GM12878 (cell line): Measurements from ENCODE around the gene IFNG-AS1. TPM values are rescaled to one million over a fixed set of nuclear protein-coding genes. Genes with fewer than 3 reads are reported as not detected.

Source experiments
- ATAC-seq: fragments of 200-7000 bp; cut with Tn5 transposase; 3 replicates; pipeline ENCODE4 v1.9.1; 2020; ENCODE audit warnings: mild to moderate bottlenecking, moderate library complexity
- BruUV-seq: library from RNA; stranded (reverse); fragments of 400-500 nt; replicated peaks from 2 replicates; lab custom pipeline; 2021; lab: Mats Ljungman, UMichigan
- CTCF ChIA-PET: fragments of 300-600 bp; sonication (Branson Sonifier 250); formaldehyde crosslinking; extraction: SDS; loops from one replicate; lab custom pipeline; 2021; ENCODE audit warnings: inconsistent platforms; lab: Yijun Ruan, JAX
- POLR2A ChIA-PET: fragments of 350-600 bp; formaldehyde crosslinking; extraction: SDS; loops from one replicate; lab custom pipeline; 2021; ENCODE audit warnings: inconsistent platforms; lab: Charles Lee
- RAD21 ChIA-PET: fragments of 300-600 bp; sonication (Branson Sonifier 250); formaldehyde crosslinking; loops from one replicate; lab custom pipeline; 2023; ENCODE audit warnings: antibody characterized with exemption; ENCODE audit not compliant: unreplicated experiment; lab: Charles Lee
- SMC1A ChIA-PET: fragments of 300-600 bp; sonication (Branson Sonifier 250); formaldehyde crosslinking; loops from one replicate; lab custom pipeline; 2023; ENCODE audit not compliant: unreplicated experiment, uncharacterized antibody; lab: Charles Lee
- DNase-seq: peaks from one replicate; pipeline ENCODE4 v3.0.0-alpha.2; 2011; ENCODE audit warnings: low read depth, low spot score
- FAIRE-seq: peaks from 3 replicates; lab custom pipeline; 2011; peaks lifted over from hg19 to GRCh38; lab: Jason Lieb, UNC
- H2AFZ ChIP-seq: 2 replicates; pipeline ENCODE4 v1.6.0; 2011; ENCODE audit warnings: low read depth, low read length, control low read depth; ENCODE audit not compliant: control insufficient read depth
- H3K27ac ChIP-seq: 2 replicates; pipeline ENCODE4 v1.5.1; 2011; ENCODE audit warnings: control low read depth; ENCODE audit not compliant: control insufficient read depth, insufficient read depth
- H3K27me3 ChIP-seq, 2 experiments: replicated peaks in 1 of 2; 2 replicates each; pipeline versions ENCODE4 v1.6.0 to v1.6.1; 2011; ENCODE audit warnings: low read length in 1 of 2; ENCODE audit not compliant: control insufficient read depth in 2 of 2, insufficient read depth in 2 of 2
- H3K36me3 ChIP-seq, 2 experiments: 2 replicates each; pipeline ENCODE4 v1.5.1; 2011; ENCODE audit warnings: low read length in 1 of 2; ENCODE audit not compliant: control insufficient read depth in 2 of 2, insufficient read depth in 2 of 2
- H3K4me1 ChIP-seq: 2 replicates; pipeline ENCODE4 v1.6.1; 2011; ENCODE audit warnings: mild to moderate bottlenecking, low read length, moderate library complexity, mixed read lengths; ENCODE audit not compliant: control insufficient read depth, insufficient read depth
- H3K4me2 ChIP-seq: 2 replicates; pipeline ENCODE4 v1.6.0; 2011; ENCODE audit warnings: control low read depth; ENCODE audit not compliant: control insufficient read depth, insufficient read depth
- H3K4me3 ChIP-seq: fragments of 200-600 bp; sonication (generic); 2 replicates; pipeline ENCODE4 v1.5.1; 2016
- H3K79me2 ChIP-seq: 2 replicates; pipeline ENCODE4 v1.6.0; 2011; ENCODE audit warnings: low read length; ENCODE audit not compliant: control insufficient read depth, insufficient read depth
- H3K9ac ChIP-seq: 2 replicates; pipeline ENCODE4 v1.8.0; 2011; ENCODE audit warnings: low read length, control low read depth, mixed read lengths; ENCODE audit not compliant: control insufficient read depth, insufficient read depth
- H3K9me3 ChIP-seq: replicated peaks from 3 replicates; pipeline ENCODE4 v1.5.1; 2011; ENCODE audit warnings: mild to moderate bottlenecking, low read length; ENCODE audit not compliant: control insufficient read depth, insufficient read depth
- H4K20me1 ChIP-seq: 2 replicates; pipeline ENCODE4 v1.6.0; 2011; ENCODE audit not compliant: control insufficient read depth, insufficient read depth
- CEBPB ChIP-seq, 2 experiments: fragments of 150-350 bp in 1 of 2; IDR thresholded peaks; 2 replicates each; pipeline ENCODE4 v1.6.1; 2012 to 2014; ENCODE audit warnings: low read depth in 2 of 2, low read length in 2 of 2, borderline replicate concordance in 1 of 2, inconsistent platforms in 1 of 2
- CHD4 ChIP-seq: fragments of 200-600 bp; sonication (generic); IDR thresholded peaks from 2 replicates; pipeline ENCODE4 v1.6.1; 2016; ENCODE audit warnings: mild to moderate bottlenecking
- POLR2AphosphoS5 ChIP-seq: IDR thresholded peaks from 2 replicates; pipeline ENCODE4 v1.6.1; 2011; ENCODE audit warnings: mild to moderate bottlenecking, low read length, inconsistent platforms
- RAD51 ChIP-seq: fragments of 450-650 bp; IDR thresholded peaks from 2 replicates; pipeline ENCODE4 v1.6.1; 2016; ENCODE audit warnings: moderate library complexity, mild to moderate bottlenecking, inconsistent platforms
- RFX5 ChIP-seq: IDR thresholded peaks from 2 replicates; pipeline ENCODE4 v1.6.1; 2011; ENCODE audit warnings: low read depth, low read length, improper control_type of control experiment
- SMARCA5 ChIP-seq: fragments of 450-650 bp; IDR thresholded peaks from 2 replicates; pipeline ENCODE4 v1.6.1; 2017; ENCODE audit warnings: mild to moderate bottlenecking
- SPI1 ChIP-seq: IDR thresholded peaks from 2 replicates; pipeline ENCODE4 v1.6.1; 2011; ENCODE audit warnings: low read depth, mild to moderate bottlenecking, low read length, moderate library complexity, borderline replicate concordance; ENCODE audit not compliant: insufficient read depth
- TCF7 ChIP-seq: IDR thresholded peaks from 2 replicates; pipeline ENCODE4 v1.6.1; 2014; ENCODE audit warnings: antibody characterized with exemption, borderline replicate concordance
- ZNF384 ChIP-seq: IDR thresholded peaks from 2 replicates; pipeline ENCODE4 v1.6.1; 2012; ENCODE audit warnings: low read depth, mild to moderate bottlenecking, low read length, improper control_type of control experiment, borderline replicate concordance
- ZZZ3 ChIP-seq: IDR thresholded peaks from 2 replicates; pipeline ENCODE4 v1.6.1; 2011; ENCODE audit warnings: low read depth; ENCODE audit not compliant: control insufficient read depth, insufficient read length
- in situ Hi-C: fragments of 300-500 bp; cut with MboI; formaldehyde crosslinking; loops from 9 replicates; pipeline ENCODE4 v1.14.3; 2018; ENCODE audit warnings: mixed read lengths
- intact Hi-C: fragments of 100-400 bp; cut with micrococcal nuclease; formaldehyde crosslinking; loops from one replicate; pipeline ENCODE4 v1.14.2; 2022; ENCODE audit not compliant: unreplicated experiment
- polyA plus RNA-seq, 11 experiments: library from polyadenylated mRNA; depleted of rRNA in 4 of 11; unstranded in 6 of 11; stranded (reverse) in 5 of 11; fragments of >200 nt; fragmentation: Nextera tagmentation in 4 of 11; fragmentation: Illumina TruSeq in 1 of 11; extraction: Ambion mirVana in 4 of 11; extraction: Trizol in 1 of 11; gene quantifications; 1 replicate in 1 of 11; 2 replicates in 10 of 11; pipeline versions ENCODE4 v1.2.1 to v1.2.3, GENCODE V29; 2011 to 2016; ENCODE audit warnings: inconsistent platforms in 2 of 11, missing spikeins in 2 of 11, low read depth in 1 of 11
- total RNA-seq, 4 experiments: library from RNA; depleted of rRNA in 3 of 4; stranded (reverse); fragments of >200 nt in 3 of 4; fragmentation: Illumina TruSeq in 1 of 4; extraction: Trizol in 1 of 4; gene quantifications; 2 replicates each; pipeline versions ENCODE4 v1.2.1 to v1.2.3, GENCODE V29; 2013 to 2021
- TF ChIP-seq, protein P1 (sequence below): fragments of 450-650 bp; IDR thresholded peaks from 2 replicates; pipeline ENCODE4 v1.6.1; 2017; ENCODE audit warnings: antibody characterized with exemption, mild to moderate bottlenecking, moderate library complexity
- TF ChIP-seq, protein P2 (sequence below): fragments of 150-350 bp; IDR thresholded peaks from 2 replicates; pipeline ENCODE4 v1.6.1; 2014; ENCODE audit warnings: mild to moderate bottlenecking, low read depth, low read length
- TF ChIP-seq, protein P3 (sequence below): fragments of 150-350 bp; IDR thresholded peaks from 2 replicates; pipeline ENCODE4 v1.6.1; 2016; ENCODE audit warnings: low read depth, low read length
- TF ChIP-seq, protein P4 (sequence below): IDR thresholded peaks from 2 replicates; pipeline ENCODE4 v1.6.1; 2011; ENCODE audit warnings: borderline replicate concordance, low read depth, mild to moderate bottlenecking, moderate library complexity, low read length; ENCODE audit not compliant: insufficient read depth, poor library complexity, severe bottlenecking

The IFNG-AS1 gene
- total and polyA plus RNA-seq, 10 of the 15 experiments (the other 5 are each of a cell fraction or from before 2014, with no cell fraction given) = 0.40 to 1.9 (median 1.3) TPM

DNA sequence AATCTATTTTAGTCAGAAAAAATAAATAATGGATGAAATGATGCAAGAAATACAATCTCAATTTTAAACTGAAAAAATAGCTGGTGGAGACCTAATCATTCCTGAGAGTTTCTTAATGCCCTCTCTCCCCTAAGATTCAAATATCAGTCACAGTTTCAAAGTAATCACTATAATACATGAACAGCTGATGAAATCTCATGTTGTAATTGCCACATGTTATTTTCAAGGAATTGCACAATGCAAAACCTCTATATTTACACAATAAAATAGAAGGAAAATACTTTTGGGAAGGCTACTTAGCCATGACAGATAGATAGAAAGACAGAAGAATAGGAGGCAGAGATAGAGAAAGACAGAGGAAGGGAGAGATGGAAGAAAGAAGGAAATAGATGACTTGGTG, 18.2 kb downstream of the IFNG-AS1 start:
- Histone ChIP-seq H3K9ac (no peak overlapping the region), H3K4me2 (no peak overlapping the region), H3K4me1 (peaks cover 4% of the 10 kb centered on the region; the same call in 1 of the 2 replicates), H3K4me3 (no peak overlapping the region), H3K79me2 (no peaks in the 10 kb centered on the region), H3K9me3 (no peaks in the 10 kb centered on the region; the same call in 2 of the 3 replicates), H3K27ac (no peak overlapping the region), H2AFZ (no peak overlapping the region), H3K36me3 (no peaks in the 10 kb centered on the region), H4K20me1 (no peaks in the 10 kb centered on the region), H3K27me3 (no peaks in the 10 kb centered on the region)
- SMC1A ChIA-PET = interaction anchor here (0.7 to 2.2 kb wide), 9 partner anchors 8 to 310 kb away, joined by 3 to 12 read pairs (median 3); no protein-coding TSS in a partner anchor
- ATAC-seq (no peak), FAIRE-seq (no peak), DNase-seq (no peak)
- CTCF ChIA-PET = interaction anchor here (1.0 to 2.9 kb wide), 4 partner anchors 16 to 151 kb away, joined by 3 to 10 read pairs (median 4); partner anchors contain the start of gene IFNG
- BruUV-seq = no TSS peak
- intact Hi-C loops (no loop called here), in situ Hi-C loops (no loop called here)
- POLR2A ChIA-PET = interaction anchor here (0.6 kb wide), 1 partner anchor 698 kb away, joined by 4 read pairs; no protein-coding TSS in a partner anchor
- RAD21 ChIA-PET = interaction anchor here (0.7 to 1.5 kb wide), 2 partner anchors 35 to 42 kb away, joined by 3 to 4 read pairs; no protein-coding TSS in a partner anchor
- TF ChIP-seq, protein P1, sequence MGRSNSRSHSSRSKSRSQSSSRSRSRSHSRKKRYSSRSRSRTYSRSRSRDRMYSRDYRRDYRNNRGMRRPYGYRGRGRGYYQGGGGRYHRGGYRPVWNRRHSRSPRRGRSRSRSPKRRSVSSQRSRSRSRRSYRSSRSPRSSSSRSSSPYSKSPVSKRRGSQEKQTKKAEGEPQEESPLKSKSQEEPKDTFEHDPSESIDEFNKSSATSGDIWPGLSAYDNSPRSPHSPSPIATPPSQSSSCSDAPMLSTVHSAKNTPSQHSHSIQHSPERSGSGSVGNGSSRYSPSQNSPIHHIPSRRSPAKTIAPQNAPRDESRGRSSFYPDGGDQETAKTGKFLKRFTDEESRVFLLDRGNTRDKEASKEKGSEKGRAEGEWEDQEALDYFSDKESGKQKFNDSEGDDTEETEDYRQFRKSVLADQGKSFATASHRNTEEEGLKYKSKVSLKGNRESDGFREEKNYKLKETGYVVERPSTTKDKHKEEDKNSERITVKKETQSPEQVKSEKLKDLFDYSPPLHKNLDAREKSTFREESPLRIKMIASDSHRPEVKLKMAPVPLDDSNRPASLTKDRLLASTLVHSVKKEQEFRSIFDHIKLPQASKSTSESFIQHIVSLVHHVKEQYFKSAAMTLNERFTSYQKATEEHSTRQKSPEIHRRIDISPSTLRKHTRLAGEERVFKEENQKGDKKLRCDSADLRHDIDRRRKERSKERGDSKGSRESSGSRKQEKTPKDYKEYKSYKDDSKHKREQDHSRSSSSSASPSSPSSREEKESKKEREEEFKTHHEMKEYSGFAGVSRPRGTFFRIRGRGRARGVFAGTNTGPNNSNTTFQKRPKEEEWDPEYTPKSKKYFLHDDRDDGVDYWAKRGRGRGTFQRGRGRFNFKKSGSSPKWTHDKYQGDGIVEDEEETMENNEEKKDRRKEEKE = no peak
- TF ChIP-seq SPI1 (no peak), RFX5 (no peak), POLR2AphosphoS5 (no peak), SMARCA5 (no peak), CHD4 (no peak), ZZZ3 (no peak), TCF7 (no peak), ZNF384 (no peak), RAD51 (no peak), CEBPB (IDR thresholded peaks at IDR 0.05; ENCODE audit: borderline replicate concordance in 1 of 2, low read depth in 2 of 2, low read length in 2 of 2) (no peak)
- TF ChIP-seq, protein P2, sequence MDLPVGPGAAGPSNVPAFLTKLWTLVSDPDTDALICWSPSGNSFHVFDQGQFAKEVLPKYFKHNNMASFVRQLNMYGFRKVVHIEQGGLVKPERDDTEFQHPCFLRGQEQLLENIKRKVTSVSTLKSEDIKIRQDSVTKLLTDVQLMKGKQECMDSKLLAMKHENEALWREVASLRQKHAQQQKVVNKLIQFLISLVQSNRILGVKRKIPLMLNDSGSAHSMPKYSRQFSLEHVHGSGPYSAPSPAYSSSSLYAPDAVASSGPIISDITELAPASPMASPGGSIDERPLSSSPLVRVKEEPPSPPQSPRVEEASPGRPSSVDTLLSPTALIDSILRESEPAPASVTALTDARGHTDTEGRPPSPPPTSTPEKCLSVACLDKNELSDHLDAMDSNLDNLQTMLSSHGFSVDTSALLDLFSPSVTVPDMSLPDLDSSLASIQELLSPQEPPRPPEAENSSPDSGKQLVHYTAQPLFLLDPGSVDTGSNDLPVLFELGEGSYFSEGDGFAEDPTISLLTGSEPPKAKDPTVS = no peak
- TF ChIP-seq, protein P3, sequence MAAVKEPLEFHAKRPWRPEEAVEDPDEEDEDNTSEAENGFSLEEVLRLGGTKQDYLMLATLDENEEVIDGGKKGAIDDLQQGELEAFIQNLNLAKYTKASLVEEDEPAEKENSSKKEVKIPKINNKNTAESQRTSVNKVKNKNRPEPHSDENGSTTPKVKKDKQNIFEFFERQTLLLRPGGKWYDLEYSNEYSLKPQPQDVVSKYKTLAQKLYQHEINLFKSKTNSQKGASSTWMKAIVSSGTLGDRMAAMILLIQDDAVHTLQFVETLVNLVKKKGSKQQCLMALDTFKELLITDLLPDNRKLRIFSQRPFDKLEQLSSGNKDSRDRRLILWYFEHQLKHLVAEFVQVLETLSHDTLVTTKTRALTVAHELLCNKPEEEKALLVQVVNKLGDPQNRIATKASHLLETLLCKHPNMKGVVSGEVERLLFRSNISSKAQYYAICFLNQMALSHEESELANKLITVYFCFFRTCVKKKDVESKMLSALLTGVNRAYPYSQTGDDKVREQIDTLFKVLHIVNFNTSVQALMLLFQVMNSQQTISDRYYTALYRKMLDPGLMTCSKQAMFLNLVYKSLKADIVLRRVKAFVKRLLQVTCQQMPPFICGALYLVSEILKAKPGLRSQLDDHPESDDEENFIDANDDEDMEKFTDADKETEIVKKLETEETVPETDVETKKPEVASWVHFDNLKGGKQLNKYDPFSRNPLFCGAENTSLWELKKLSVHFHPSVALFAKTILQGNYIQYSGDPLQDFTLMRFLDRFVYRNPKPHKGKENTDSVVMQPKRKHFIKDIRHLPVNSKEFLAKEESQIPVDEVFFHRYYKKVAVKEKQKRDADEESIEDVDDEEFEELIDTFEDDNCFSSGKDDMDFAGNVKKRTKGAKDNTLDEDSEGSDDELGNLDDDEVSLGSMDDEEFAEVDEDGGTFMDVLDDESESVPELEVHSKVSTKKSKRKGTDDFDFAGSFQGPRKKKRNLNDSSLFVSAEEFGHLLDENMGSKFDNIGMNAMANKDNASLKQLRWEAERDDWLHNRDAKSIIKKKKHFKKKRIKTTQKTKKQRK = no peak
- TF ChIP-seq, protein P4, sequence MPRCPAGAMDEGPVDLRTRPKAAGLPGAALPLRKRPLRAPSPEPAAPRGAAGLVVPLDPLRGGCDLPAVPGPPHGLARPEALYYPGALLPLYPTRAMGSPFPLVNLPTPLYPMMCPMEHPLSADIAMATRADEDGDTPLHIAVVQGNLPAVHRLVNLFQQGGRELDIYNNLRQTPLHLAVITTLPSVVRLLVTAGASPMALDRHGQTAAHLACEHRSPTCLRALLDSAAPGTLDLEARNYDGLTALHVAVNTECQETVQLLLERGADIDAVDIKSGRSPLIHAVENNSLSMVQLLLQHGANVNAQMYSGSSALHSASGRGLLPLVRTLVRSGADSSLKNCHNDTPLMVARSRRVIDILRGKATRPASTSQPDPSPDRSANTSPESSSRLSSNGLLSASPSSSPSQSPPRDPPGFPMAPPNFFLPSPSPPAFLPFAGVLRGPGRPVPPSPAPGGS = no peak
